Ovary (tissue), 9 donors: ENCODE data around the gene KRTAP10-5. TPM values are rescaled to one million over a fixed set of nuclear protein-coding genes. Genes with fewer than 3 reads are reported as not detected.

Source experiments
- DNase-seq, 5 donors: peaks; one replicate each; pipeline ENCODE4 v3.0.0-alpha.2; 2019 to 2020
- H3K27ac ChIP-seq, 2 donors: fragments of 200-600 bp; one replicate each; pipeline versions ENCODE4 v1.5.1 to v1.8.0; 2019 to 2022
- H3K27me3 ChIP-seq: fragments of 200-600 bp; one replicate; pipeline ENCODE4 v1.8.0; 2022
- H3K36me3 ChIP-seq: fragments of 200-600 bp; sonication (generic); one replicate; pipeline ENCODE4 v1.5.1; 2019
- H3K4me1 ChIP-seq: one replicate; pipeline ENCODE4 v1.8.1; 2013; ENCODE audit warnings: mild to moderate bottlenecking, moderate library complexity; ENCODE audit not compliant: insufficient read depth
- H3K4me3 ChIP-seq: fragments of 200-600 bp; sonication (generic); one replicate; pipeline ENCODE4 v1.5.1; 2017
- H3K9me3 ChIP-seq, 2 donors: fragments of 200-600 bp in 1 of 2; sonication (generic) in 1 of 2; one replicate each; pipeline versions ENCODE4 v1.5.1 to v1.8.1; 2013 to 2019; ENCODE audit warnings: mild to moderate bottlenecking in 1 of 2, moderate library complexity in 1 of 2
- CTCF ChIP-seq, 3 donors: fragments of 450-650 bp in 2 of 3; fragments of 200-600 bp in 1 of 3; IDR thresholded peaks; one replicate each; pipeline versions ENCODE4 v1.5.1 to v1.8.0; 2016 to 2022; ENCODE audit warnings: antibody characterized with exemption in 3 of 3, mild to moderate bottlenecking in 1 of 3
- EP300 ChIP-seq: sonication (generic); formaldehyde crosslinking; IDR thresholded peaks from one replicate; pipeline ENCODE4 v1.6.1; 2017; ENCODE audit warnings: antibody characterized with exemption
- POLR2A ChIP-seq: fragments of 450-650 bp; IDR thresholded peaks from one replicate; pipeline ENCODE4 v1.6.1; 2017; ENCODE audit warnings: antibody characterized with exemption, mild to moderate bottlenecking, moderate library complexity
- WGBS, 3 donors: extraction: QIAGEN DNeasy Blood & Tissue Kit in 1 of 3; methylation state at CpG; one replicate each; pipeline versions ENCODE4 v1.1.5 to v1.1.7; 2013 to 2017; 5-methylcytosine and 5-hydroxymethylcytosine counted together
- intact Hi-C, 4 donors: fragments of 100-400 bp; cut with DNase I; formaldehyde crosslinking; loops; one replicate each; pipeline versions ENCODE4 v1.11.0 to v1.15.1; 2022 to 2023
- polyA plus RNA-seq, 2 donors: library from polyadenylated mRNA; stranded (reverse); fragments of 200-250 nt in 1 of 2; fragments of 350-450 nt in 1 of 2; fragmentation: Illumina TruSeq in 1 of 2; extraction: RNeasy Lipid Tissue Mini Kit (QIAGEN cat#74804) in 1 of 2; gene quantifications; one replicate each; pipeline ENCODE4 v1.2.3, GENCODE V29; 2013 to 2014
- total RNA-seq, 7 donors: library from RNA; depleted of rRNA in 2 of 7; stranded (reverse); fragments of >200 nt in 2 of 7; fragmentation: NEBNext Ultra II Directional in 3 of 7; extraction: Animal tissue kit (Norgen Biotek cat#: 25700) in 3 of 7; gene quantifications; one replicate each; pipeline versions ENCODE4 v1.1.0 to v1.2.4, GENCODE V29; 2016 to 2023
- donor health status: DM: no; HTN: no; CAD: no; lungs with moderate emphysema.
- donor health status: DM: no; HTN: no; CAD: no.
- donor health status: Bipolar disorder and iron deficiency.
- donor health status: DM: yes; HTN: yes; CAD: no.
- donor health status: DM: no; HTN: no; CAD: no.
- donor health status: DM: yes; HTN: yes; CAD: no.

KRTAP10-5 gene
- total and polyA plus RNA-seq, 9 donors = not detected

- no peak overlapping the region for H3K27ac ChIP-seq
- TF ChIP-seq CTCF (IDR thresholded peaks at IDR 0.05) (no peak), EP300 (no peak), POLR2A (no peak)
- no peaks in the 10 kb centered on the region for H3K27me3 ChIP-seq
- no peaks in the 10 kb centered on the region for H3K36me3 ChIP-seq
- no peaks in the 10 kb centered on the region for H3K9me3 ChIP-seq
- intact Hi-C loops = no loop called here
- H3K4me1 ChIP-seq = no peaks in the 10 kb centered on the region
- no peak overlapping the region for H3K4me3 ChIP-seq
- DNase-seq = peak in 1 of 5 donors; percentile 2
- 59 to 76% (median 73%) methylated on average over 14 of the region's 14 CpGs for WGBS, 3 donors
Observed at GRCh38 chr21:44539046-44539445, 41.4 kb downstream of the KRTAP10-5 start.

- TF ChIP-seq POLR2A (no peak), EP300 (no peak), CTCF (IDR thresholded peaks at IDR 0.05) (no peak)
- Histone ChIP-seq H3K9me3 (no peaks in the 10 kb centered on the region), H3K36me3 (no peaks in the 10 kb centered on the region), H3K4me1 (no peaks in the 10 kb centered on the region), H3K27me3 (no peaks in the 10 kb centered on the region), H3K4me3 (no peak overlapping the region), H3K27ac (no peak overlapping the region)
- peak in 1 of 5 donors; percentile 3 for DNase-seq
- intact Hi-C loops = no loop called here
- 89 to 90% (median 89%) methylated on average over 29 to 33 of the region's 33 CpGs for WGBS, 3 donors
Observed at GRCh38 chr21:44537930-44538911, 42.2 kb downstream of the KRTAP10-5 start.

GRCh38 chr21:44535963-44536362 is 44.4 kb downstream of the KRTAP10-5 start:
- DNase-seq = peak in 1 of 5 donors; percentile 1
- intact Hi-C loops = no loop called here

GRCh38 chr21:44534688-44535087 is 45.7 kb downstream of the KRTAP10-5 start:
- WGBS, 3 donors = 92 to 96% (median 94%) methylated on average over 6 of the region's 6 CpGs
- no peak for DNase-seq

More at GRCh38 chr21:44535963-44536362, 44.4 kb downstream of the KRTAP10-5 start:
- no peaks in the 10 kb centered on the region for H3K36me3 ChIP-seq
- no peaks in the 10 kb centered on the region for H3K9me3 ChIP-seq
- no peak overlapping the region for H3K4me3 ChIP-seq
- TF ChIP-seq CTCF (IDR thresholded peaks at IDR 0.05) (no peak), POLR2A (no peak), EP300 (no peak)
- 31 to 52% (median 48%) methylated on average over 7 of the region's 7 CpGs for WGBS, 3 donors
- H3K27ac ChIP-seq = no peak overlapping the region
- no peaks in the 10 kb centered on the region for H3K27me3 ChIP-seq
- H3K4me1 ChIP-seq = no peaks in the 10 kb centered on the region

More at GRCh38 chr21:44534688-44535087, 45.7 kb downstream of the KRTAP10-5 start:
- Histone ChIP-seq H3K36me3 (no peaks in the 10 kb centered on the region), H3K9me3 (no peaks in the 10 kb centered on the region), H3K27ac (no peak overlapping the region), H3K4me3 (no peak overlapping the region), H3K4me1 (no peaks in the 10 kb centered on the region), H3K27me3 (no peaks in the 10 kb centered on the region)
- intact Hi-C loops = no loop called here
- TF ChIP-seq EP300 = no peak
- TF ChIP-seq POLR2A = no peak
- no peak for TF ChIP-seq CTCF (IDR thresholded peaks at IDR 0.05)
